Liver (tissue), 9 donors: ENCODE data around the gene PROK1. TPM values are rescaled to one million over a fixed set of nuclear protein-coding genes. Genes with fewer than 3 reads are reported as not detected.
"Not testable (repeated sequence)": the region's sequence is repeated elsewhere in the genome, so short reads cannot be mapped to it uniquely, and the experiment has no call there.

Experiments
- DNase-seq: peaks from one replicate; pipeline ENCODE4 v3.0.0-alpha.2; 2017; ENCODE audit warnings: low spot score
- H3K27ac ChIP-seq, 2 donors: one replicate each; pipeline ENCODE4 v1.7.0; 2013; ENCODE audit warnings: inconsistent platforms in 2 of 2, low read length in 2 of 2, control low read depth in 1 of 2, low read depth in 1 of 2, mild to moderate bottlenecking in 1 of 2
- H3K27me3 ChIP-seq, 4 donors: one replicate each; pipeline versions ENCODE4 v1.6.1 to v1.7.0; 2013; ENCODE audit warnings: low read length in 3 of 4, inconsistent platforms in 1 of 4, mild to moderate bottlenecking in 1 of 4, moderate library complexity in 1 of 4; ENCODE audit not compliant: control insufficient read depth in 4 of 4, insufficient read depth in 4 of 4
- H3K36me3 ChIP-seq, 4 donors: one replicate each; pipeline versions ENCODE4 v1.6.1 to v1.7.0; 2013; ENCODE audit warnings: low read length in 3 of 4, mild to moderate bottlenecking in 3 of 4, low read depth in 1 of 4, moderate library complexity in 1 of 4; ENCODE audit not compliant: control insufficient read depth in 4 of 4, insufficient read depth in 3 of 4
- H3K4me1 ChIP-seq, 4 donors: one replicate each; pipeline versions ENCODE4 v1.6.1 to v1.7.0; 2013; ENCODE audit warnings: low read length in 3 of 4, mild to moderate bottlenecking in 3 of 4, moderate library complexity in 1 of 4; ENCODE audit not compliant: control insufficient read depth in 4 of 4, insufficient read depth in 4 of 4
- H3K4me3 ChIP-seq, 3 donors: one replicate each; pipeline versions ENCODE4 v1.6.1 to v1.7.0; 2013; ENCODE audit warnings: low read length in 3 of 3, control low read depth in 1 of 3, low read depth in 1 of 3, mild to moderate bottlenecking in 1 of 3
- H3K9ac ChIP-seq, 2 donors: one replicate each; pipeline ENCODE4 v1.7.0; 2013; ENCODE audit warnings: low read length in 2 of 2, mild to moderate bottlenecking in 2 of 2, moderate library complexity in 2 of 2, control low read depth in 1 of 2, low read depth in 1 of 2
- H3K9me3 ChIP-seq, 4 donors: one replicate each; pipeline versions ENCODE4 v1.6.1 to v1.7.0; 2013; ENCODE audit warnings: low read length in 3 of 4; ENCODE audit not compliant: control insufficient read depth in 4 of 4
- EGR1 ChIP-seq, 2 donors: IDR thresholded peaks; 2 replicates each; pipeline ENCODE4 v1.6.1; 2016 to 2018; ENCODE audit warnings: antibody characterized with exemption in 2 of 2, low read depth in 2 of 2
- FOXA2 ChIP-seq: IDR thresholded peaks from 2 replicates; pipeline ENCODE4 v1.6.1; 2016; ENCODE audit warnings: antibody characterized with exemption
- GABPA ChIP-seq, 2 donors: IDR thresholded peaks in 1 of 2; conservative IDR thresholded peaks in 1 of 2; 2 replicates each; pipeline ENCODE4 v1.6.1; 2016; ENCODE audit warnings: antibody characterized with exemption in 2 of 2, mild to moderate bottlenecking in 1 of 2, moderate library complexity in 1 of 2
- HNF4A ChIP-seq, 2 donors: conservative IDR thresholded peaks; 2 replicates each; pipeline ENCODE4 v1.6.1; 2016; ENCODE audit warnings: antibody characterized with exemption in 2 of 2, mild to moderate bottlenecking in 2 of 2
- HNF4G ChIP-seq: IDR thresholded peaks from 2 replicates; pipeline ENCODE4 v1.6.1; 2016; ENCODE audit warnings: antibody characterized with exemption
- JUND ChIP-seq, 2 donors: IDR thresholded peaks; 2 replicates each; pipeline ENCODE4 v1.6.1; 2016; ENCODE audit warnings: antibody characterized with exemption in 2 of 2
- NR2F2 ChIP-seq: IDR thresholded peaks from 2 replicates; pipeline ENCODE4 v1.6.1; 2016; ENCODE audit warnings: antibody characterized with exemption
- RAD21 ChIP-seq, 2 donors: IDR thresholded peaks; 2 replicates each; pipeline ENCODE4 v1.6.1; 2016; ENCODE audit warnings: antibody characterized with exemption in 2 of 2, mild to moderate bottlenecking in 2 of 2
- RXRA ChIP-seq, 2 donors: IDR thresholded peaks; 2 replicates each; pipeline ENCODE4 v1.6.1; 2017 to 2018; ENCODE audit warnings: antibody characterized with exemption in 2 of 2, mild to moderate bottlenecking in 1 of 2
- SP1 ChIP-seq: IDR thresholded peaks from 2 replicates; pipeline ENCODE4 v1.6.1; 2018; ENCODE audit warnings: antibody characterized with exemption, mild to moderate bottlenecking
- TAF1 ChIP-seq: conservative IDR thresholded peaks from 2 replicates; pipeline ENCODE4 v1.6.1; 2016; ENCODE audit warnings: antibody characterized with exemption, mild to moderate bottlenecking
- YY1 ChIP-seq: IDR thresholded peaks from 2 replicates; pipeline ENCODE4 v1.6.1; 2016; ENCODE audit warnings: antibody characterized with exemption, mild to moderate bottlenecking
- WGBS: extraction: QIAGEN DNeasy Blood & Tissue Kit; methylation state at CpG from one replicate; pipeline ENCODE4 v1.1.7; 2013; 5-methylcytosine and 5-hydroxymethylcytosine counted together
- polyA plus RNA-seq, 2 donors: library from polyadenylated mRNA; stranded (reverse) in 1 of 2; unstranded in 1 of 2; fragments of 200-250 nt in 1 of 2; fragments of >200 nt in 1 of 2; fragmentation: Nextera tagmentation in 1 of 2; extraction: Ambion mirVana in 1 of 2; gene quantifications; one replicate each; pipeline versions ENCODE4 v1.2.1 to v1.2.3, GENCODE V29; 2013 to 2015
- total RNA-seq, 2 donors: library from RNA; depleted of rRNA; stranded (reverse); fragments of >200 nt; gene quantifications; one replicate each; pipeline ENCODE4 v1.2.3, GENCODE V29; 2014
- TF ChIP-seq, protein P1 (sequence below): IDR thresholded peaks from 2 replicates; pipeline ENCODE4 v1.6.1; 2016; ENCODE audit warnings: antibody characterized with exemption
- TF ChIP-seq, protein P2 (sequence below): IDR thresholded peaks from 2 replicates; pipeline ENCODE4 v1.6.1; 2016; ENCODE audit warnings: antibody characterized with exemption
- TF ChIP-seq, protein P3 (sequence below): IDR thresholded peaks from 2 replicates; pipeline ENCODE4 v1.6.1; 2016; ENCODE audit warnings: antibody characterized with exemption, mild to moderate bottlenecking
- TF ChIP-seq, protein P4 (sequence below): IDR thresholded peaks from 2 replicates; pipeline ENCODE4 v1.6.1; 2016; ENCODE audit warnings: antibody characterized with exemption
- donor health status: healthy.
- donor health status: healthy.
- donor health status: healthy.
- donor health status: healthy.
- donor health status: healthy.

PROK1 gene
- total and polyA plus RNA-seq, 4 donors: 0.03 TPM; not detected in 3

DNA sequence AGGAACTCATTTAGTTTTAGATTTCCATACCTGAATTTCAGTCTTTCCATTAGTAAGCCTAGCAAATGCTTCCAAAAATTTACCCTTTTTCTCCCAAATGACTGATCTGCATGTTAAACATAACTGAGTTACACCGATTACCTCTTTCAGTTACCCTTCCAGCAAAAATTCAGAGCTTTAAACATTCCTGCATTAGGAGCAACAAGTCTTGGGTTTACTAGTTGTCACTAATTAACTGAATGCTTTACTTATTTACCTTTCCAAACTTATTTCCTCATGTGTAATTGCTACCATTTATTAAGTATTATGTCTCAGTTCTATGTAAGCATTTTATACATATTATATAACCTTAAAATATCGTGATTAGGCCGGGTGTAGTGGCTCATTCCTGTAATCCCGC lies 46.5 kb upstream of the PROK1 start:
- Histone ChIP-seq H3K36me3 (peaks cover 1 to 45% (median 37%) of the 10 kb centered on the region in 4 donors), H3K9ac (no peak overlapping the region), H3K27ac (no peak overlapping the region), H3K9me3 (no peaks in the 10 kb centered on the region), H3K27me3 (no peaks in the 10 kb centered on the region), H3K4me1 (peaks cover 3 to 30% (median 17%) of the 10 kb centered on the region in 4 donors), H3K4me3 (no peak overlapping the region)
- no peak for DNase-seq
- WGBS: 92% methylated on average over 4 of the region's 4 CpGs
- TF ChIP-seq, protein P1, sequence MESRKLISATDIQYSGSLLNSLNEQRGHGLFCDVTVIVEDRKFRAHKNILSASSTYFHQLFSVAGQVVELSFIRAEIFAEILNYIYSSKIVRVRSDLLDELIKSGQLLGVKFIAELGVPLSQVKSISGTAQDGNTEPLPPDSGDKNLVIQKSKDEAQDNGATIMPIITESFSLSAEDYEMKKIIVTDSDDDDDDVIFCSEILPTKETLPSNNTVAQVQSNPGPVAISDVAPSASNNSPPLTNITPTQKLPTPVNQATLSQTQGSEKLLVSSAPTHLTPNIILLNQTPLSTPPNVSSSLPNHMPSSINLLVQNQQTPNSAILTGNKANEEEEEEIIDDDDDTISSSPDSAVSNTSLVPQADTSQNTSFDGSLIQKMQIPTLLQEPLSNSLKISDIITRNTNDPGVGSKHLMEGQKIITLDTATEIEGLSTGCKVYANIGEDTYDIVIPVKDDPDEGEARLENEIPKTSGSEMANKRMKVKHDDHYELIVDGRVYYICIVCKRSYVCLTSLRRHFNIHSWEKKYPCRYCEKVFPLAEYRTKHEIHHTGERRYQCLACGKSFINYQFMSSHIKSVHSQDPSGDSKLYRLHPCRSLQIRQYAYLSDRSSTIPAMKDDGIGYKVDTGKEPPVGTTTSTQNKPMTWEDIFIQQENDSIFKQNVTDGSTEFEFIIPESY: no peak
- no peak for TF ChIP-seq EGR1 (IDR thresholded peaks at IDR 0.05; ENCODE audit: low read depth in 2 of 2)
- no peak for TF ChIP-seq FOXA2
- TF ChIP-seq, protein P2, sequence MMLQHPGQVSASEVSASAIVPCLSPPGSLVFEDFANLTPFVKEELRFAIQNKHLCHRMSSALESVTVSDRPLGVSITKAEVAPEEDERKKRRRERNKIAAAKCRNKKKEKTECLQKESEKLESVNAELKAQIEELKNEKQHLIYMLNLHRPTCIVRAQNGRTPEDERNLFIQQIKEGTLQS: no peak
- no peak for TF ChIP-seq SP1

DNA sequence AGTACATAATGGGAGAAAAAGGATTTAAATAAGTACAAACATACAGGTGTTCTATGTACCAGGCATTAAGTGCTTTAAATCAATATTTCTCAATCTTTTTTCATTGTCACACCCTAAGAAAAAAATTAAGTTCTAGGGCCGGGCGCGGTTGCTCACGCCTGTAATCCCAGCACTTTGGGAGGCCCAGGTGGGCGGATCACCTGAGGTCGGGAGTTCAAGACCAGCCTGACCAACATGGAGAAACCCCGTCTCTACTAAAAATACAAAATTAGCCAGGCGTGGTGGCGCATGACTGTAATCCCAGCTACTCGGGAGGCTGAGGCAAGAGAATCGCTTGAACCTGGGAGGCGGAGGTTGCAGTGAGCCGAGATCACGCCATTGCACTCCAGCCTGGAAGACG lies 44.5 kb upstream of the PROK1 start:
- peak overlapping the region; percentile 94 to 95 for H3K9ac ChIP-seq
- WGBS: 77% methylated on average over 15 of the region's 15 CpGs

DNA sequence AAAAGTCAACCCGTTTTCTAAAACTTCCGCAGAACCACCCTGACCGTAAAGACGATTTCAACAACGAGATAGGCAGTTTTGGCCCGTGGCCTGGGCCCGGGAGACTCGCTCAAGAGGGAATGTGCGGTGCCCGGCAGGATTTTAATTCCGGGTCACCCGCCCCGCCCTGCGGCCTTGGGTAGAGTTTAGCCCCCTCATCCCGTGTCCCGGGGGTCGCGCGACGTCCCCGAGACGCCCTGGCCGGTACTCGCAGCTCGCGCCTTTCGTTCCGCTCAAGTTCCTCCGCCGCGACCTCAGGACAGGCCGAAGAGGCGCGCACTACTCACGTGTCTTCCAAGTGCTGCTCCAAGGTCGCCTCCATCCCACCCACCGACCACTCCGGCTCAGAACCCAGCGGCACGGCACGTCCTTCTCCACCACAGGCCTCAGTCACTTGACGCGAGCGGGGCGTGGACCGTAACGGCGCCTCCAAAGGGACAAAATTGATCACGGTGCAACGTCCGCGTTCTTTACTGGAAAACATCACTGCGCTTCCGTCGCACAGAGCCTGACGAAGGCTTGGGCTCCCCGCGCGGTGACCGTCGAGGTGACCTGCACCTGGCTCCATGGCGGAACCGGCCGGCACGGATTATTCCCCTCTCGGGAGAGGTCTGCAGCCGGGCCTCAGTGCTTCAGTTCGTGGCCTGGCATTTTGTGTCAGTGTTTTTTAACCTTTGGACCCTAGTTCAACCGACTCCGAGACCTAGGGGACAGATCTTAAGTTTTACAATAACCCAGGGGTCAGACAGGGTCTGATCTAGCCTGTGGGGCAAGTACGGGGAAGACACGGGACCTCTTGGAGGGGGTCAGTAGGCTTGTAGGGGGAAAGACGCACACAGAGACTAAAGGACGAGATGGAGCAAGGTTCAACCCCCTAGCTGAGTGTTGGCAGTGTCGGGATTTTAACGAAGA lies 43.4 kb upstream of the PROK1 start, which contains the start of gene LAMTOR5:
Gene LAMTOR5, minus strand, starts transcription at position 435 of the 951 bp plus-strand sequence. Its CDS starts 74 bp downstream, at position 361.
- peaks cover 1 to 25% (median 17%) of the 10 kb centered on the region in 4 donors for H3K36me3 ChIP-seq
- peaks cover 3 to 30% (median 17%) of the 10 kb centered on the region in 4 donors for H3K4me1 ChIP-seq
- no peaks in the 10 kb centered on the region for H3K27me3 ChIP-seq
- no peaks in the 10 kb centered on the region for H3K9me3 ChIP-seq
- H3K4me3 ChIP-seq: peak within 1 kb of the TSS; percentile 78 to 100 (median 81)
- H3K9ac ChIP-seq: peak within 1 kb of the TSS; percentile 95 to 100
- WGBS: under 1% methylated on average over 76 of the region's 76 CpGs
- H3K27ac ChIP-seq: peak within 1 kb of the TSS; percentile 88 to 100
- DNase-seq: peak; percentile 96
- TF ChIP-seq RAD21 (IDR thresholded peaks at IDR 0.05): peak; percentile 27 to 41
- TF ChIP-seq, protein P1: peak; percentile 98
- peak; percentile 67 for TF ChIP-seq HNF4G
- TF ChIP-seq YY1: peak; percentile 96
- TF ChIP-seq, protein P3, sequence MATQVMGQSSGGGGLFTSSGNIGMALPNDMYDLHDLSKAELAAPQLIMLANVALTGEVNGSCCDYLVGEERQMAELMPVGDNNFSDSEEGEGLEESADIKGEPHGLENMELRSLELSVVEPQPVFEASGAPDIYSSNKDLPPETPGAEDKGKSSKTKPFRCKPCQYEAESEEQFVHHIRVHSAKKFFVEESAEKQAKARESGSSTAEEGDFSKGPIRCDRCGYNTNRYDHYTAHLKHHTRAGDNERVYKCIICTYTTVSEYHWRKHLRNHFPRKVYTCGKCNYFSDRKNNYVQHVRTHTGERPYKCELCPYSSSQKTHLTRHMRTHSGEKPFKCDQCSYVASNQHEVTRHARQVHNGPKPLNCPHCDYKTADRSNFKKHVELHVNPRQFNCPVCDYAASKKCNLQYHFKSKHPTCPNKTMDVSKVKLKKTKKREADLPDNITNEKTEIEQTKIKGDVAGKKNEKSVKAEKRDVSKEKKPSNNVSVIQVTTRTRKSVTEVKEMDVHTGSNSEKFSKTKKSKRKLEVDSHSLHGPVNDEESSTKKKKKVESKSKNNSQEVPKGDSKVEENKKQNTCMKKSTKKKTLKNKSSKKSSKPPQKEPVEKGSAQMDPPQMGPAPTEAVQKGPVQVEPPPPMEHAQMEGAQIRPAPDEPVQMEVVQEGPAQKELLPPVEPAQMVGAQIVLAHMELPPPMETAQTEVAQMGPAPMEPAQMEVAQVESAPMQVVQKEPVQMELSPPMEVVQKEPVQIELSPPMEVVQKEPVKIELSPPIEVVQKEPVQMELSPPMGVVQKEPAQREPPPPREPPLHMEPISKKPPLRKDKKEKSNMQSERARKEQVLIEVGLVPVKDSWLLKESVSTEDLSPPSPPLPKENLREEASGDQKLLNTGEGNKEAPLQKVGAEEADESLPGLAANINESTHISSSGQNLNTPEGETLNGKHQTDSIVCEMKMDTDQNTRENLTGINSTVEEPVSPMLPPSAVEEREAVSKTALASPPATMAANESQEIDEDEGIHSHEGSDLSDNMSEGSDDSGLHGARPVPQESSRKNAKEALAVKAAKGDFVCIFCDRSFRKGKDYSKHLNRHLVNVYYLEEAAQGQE: peak; percentile 86
- TF ChIP-seq RXRA (IDR thresholded peaks at IDR 0.05): peak; percentile 78 to 87
- TF ChIP-seq GABPA (IDR thresholded peaks at IDR 0.05 in 1 of 2, conservative IDR thresholded peaks at IDR 0.05 in 1 of 2): peak; percentile 76 to 94
- TF ChIP-seq NR2F2: peak; percentile 90
- no peak for TF ChIP-seq FOXA2
- TF ChIP-seq JUND (IDR thresholded peaks at IDR 0.05): peak in 1 of 2 donors; percentile 49
- peak; percentile 83 to 89 for TF ChIP-seq HNF4A (conservative IDR thresholded peaks at IDR 0.05)
- TF ChIP-seq, protein P4, sequence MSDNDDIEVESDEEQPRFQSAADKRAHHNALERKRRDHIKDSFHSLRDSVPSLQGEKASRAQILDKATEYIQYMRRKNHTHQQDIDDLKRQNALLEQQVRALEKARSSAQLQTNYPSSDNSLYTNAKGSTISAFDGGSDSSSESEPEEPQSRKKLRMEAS: peak; percentile 98
- peak; percentile 85 for TF ChIP-seq TAF1

More for the DNA sequence above, 44.5 kb upstream of the PROK1 start:
- H3K4me3 ChIP-seq: peak overlapping the region; percentile 78 to 100 (median 81)
- DNase-seq, H3K27me3 ChIP-seq, H3K9me3 ChIP-seq: not testable (repeated sequence)
- H3K4me1 ChIP-seq: peaks cover 3 to 30% (median 17%) of the 10 kb centered on the region in 4 donors
- peaks cover 1 to 35% (median 28%) of the 10 kb centered on the region in 4 donors for H3K36me3 ChIP-seq
- peak overlapping the region in 1 of 2 donors; percentile 100 for H3K27ac ChIP-seq
